ENCODE data around the gene NUP210.
A peak's percentile ranks its signal among the peaks of the same experiment; 100 is the strongest.

The NUP210 gene

DNA sequence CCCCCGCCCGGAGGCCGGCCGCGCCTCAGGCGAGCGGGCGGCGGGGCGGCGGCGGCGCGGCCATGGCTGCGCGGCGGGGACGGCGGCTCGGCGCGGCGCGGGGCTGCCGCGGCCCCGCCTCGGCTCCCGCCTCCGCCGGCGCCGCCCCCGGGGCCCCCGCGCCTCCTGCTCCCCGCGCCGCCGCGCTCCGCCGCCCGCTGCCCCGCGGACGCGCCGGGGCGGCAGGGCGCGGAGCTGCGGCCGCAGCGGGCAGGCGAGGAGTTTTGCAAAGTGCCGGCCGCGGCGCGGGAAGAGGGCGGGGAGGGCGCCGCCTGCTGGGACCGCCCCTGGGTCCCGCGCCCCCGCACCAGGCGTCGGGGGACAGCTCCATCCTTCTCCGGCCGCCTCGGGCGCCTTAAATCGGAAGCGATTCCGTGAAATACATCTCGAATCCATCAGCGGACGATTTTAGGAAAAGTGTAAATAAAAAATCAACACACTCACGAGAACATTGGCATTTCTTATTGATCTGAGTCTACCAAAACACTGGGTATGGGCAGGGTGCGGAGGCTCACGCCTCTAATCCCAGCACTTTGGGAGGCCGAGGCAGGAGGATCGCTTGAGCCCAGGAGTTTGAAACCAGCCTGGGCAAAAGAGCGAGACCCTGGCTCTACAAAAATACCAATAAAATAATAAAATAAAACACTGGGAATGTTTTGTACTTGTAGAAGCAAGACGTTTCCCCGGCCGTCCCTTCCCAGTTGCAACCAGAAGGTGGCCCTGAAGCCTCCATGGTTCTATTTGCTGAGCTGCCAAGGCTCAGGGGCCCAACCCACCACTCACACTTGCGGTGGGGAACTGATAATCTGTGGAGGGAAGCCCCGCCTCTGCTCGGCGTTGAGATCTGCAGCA lies 136.9 kb downstream of the NUP210 start:
- H3K9me3 ChIP-seq (ENCODE audit: insufficient read depth, low read length): peaks cover 27% of the 10 kb centered on the region
- H3K4me1 ChIP-seq (ENCODE audit: insufficient read depth, insufficient read length): peaks cover 8% of the 10 kb centered on the region
- peaks cover 18% of the 10 kb centered on the region for H3K27me3 ChIP-seq (ENCODE audit: insufficient read depth, insufficient read length)
- H3K36me3 ChIP-seq (ENCODE audit: insufficient read depth, insufficient read length, low read length): no peaks in the 10 kb centered on the region
- TF ChIP-seq SUZ12 (IDR thresholded peaks at IDR 0.05; ENCODE audit: extremely low read depth, insufficient read depth, insufficient read length): no peak
- TF ChIP-seq ZNF274 (IDR thresholded peaks at IDR 0.05; ENCODE audit: low read depth, low read length): no peak
- no peak for TF ChIP-seq YY1 (IDR thresholded peaks at IDR 0.05; ENCODE audit: insufficient read depth, insufficient read length)
- peak; percentile 68 for DNase-seq (ENCODE audit: low read depth, low spot score)
- H3K9ac ChIP-seq (ENCODE audit: insufficient read length, low read depth): peak overlapping the region; percentile 57
- peak overlapping the region; percentile 66 for H3K4me3 ChIP-seq (ENCODE audit: insufficient read length, low read depth)

DNA sequence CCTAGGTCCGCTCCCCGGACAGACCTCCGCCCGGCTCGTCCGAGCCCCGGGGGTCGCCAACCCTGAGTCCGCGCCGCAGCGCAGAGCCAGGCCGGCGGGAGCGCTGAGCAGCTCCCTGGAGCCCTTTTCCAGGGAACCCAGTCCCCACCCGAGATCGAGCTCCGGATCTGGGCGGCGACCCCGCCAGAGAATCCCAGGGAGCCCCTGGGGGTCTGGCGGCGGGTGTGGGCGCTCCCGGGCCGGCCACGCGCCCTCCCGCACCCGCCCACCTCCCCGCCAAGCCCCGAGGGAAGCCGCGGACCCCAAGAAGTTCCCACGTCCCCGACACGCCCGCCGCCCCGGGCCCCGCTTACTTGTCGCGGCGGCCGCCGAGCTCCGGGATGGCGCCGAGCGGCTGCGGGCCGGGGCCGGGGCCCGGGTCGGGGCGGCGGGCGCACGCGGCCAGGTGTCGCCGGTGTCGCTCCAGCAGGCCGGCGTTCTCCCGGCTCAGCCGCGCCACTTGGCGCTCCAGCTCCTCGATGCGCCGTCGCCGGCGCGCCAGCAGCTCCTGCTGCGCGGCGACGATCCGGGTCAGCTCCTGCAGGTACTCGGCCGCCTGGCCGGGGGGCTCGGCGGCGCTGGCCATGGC lies 137.7 kb downstream of the NUP210 start:
- Histone ChIP-seq H3K4me1 (ENCODE audit: insufficient read depth, insufficient read length) (peaks cover 15% of the 10 kb centered on the region), H3K36me3 (ENCODE audit: insufficient read depth, insufficient read length, low read length) (no peaks in the 10 kb centered on the region), H3K9ac (ENCODE audit: insufficient read length, low read depth) (peak overlapping the region; percentile 83), H3K9me3 (ENCODE audit: insufficient read depth, low read length) (peaks cover 23% of the 10 kb centered on the region), H3K27me3 (ENCODE audit: insufficient read depth, insufficient read length) (peaks cover 18% of the 10 kb centered on the region), H3K4me3 (ENCODE audit: insufficient read length, low read depth) (peak overlapping the region; percentile 66)
- no peak for DNase-seq (ENCODE audit: low read depth, low spot score)
- no peak for TF ChIP-seq SUZ12 (IDR thresholded peaks at IDR 0.05; ENCODE audit: extremely low read depth, insufficient read depth, insufficient read length)
- no peak for TF ChIP-seq ZNF274 (IDR thresholded peaks at IDR 0.05; ENCODE audit: low read depth, low read length)
- no peak for TF ChIP-seq YY1 (IDR thresholded peaks at IDR 0.05; ENCODE audit: insufficient read depth, insufficient read length)

DNA sequence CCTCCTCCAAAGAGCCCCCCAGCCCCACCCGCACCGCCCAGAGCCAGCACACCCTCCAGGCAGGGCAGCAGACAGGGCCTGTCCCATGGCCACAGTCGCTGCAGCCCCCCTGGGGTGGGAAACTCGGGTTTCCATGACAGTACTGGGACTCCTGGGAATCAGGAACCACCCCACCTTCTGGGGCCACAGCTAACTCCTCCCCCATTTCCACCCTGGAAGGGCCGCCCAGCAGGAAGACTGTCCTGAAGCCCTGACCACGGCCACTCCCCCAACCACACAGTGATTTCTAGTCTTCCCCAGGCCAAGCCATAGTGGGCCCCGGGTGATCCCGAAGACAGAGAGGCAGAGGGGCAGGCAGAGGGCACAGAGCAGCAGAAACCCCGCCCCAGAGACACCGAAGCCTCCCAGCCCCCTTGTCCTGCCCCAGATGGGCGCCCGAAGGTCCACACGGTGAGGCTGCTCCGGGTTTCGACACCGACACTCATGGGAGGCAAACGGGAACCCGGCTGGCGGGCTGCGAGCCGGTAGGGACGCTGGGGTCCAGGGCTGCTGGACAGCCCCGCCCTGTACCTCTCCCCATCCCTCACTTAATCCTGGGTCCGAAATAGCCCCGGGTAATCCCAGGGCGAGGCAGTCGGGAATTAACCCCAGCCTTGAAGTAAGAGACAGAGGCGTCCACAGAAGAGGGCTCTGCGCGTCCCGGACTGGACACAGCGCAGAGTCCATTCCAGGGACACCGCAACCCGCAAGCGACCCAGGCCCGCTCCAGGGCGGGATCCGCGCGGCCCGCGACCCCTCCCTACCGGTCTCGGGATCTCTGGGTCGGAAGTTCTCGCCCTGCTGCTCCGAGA lies 138.4 kb downstream of the NUP210 start:
- Histone ChIP-seq H3K36me3 (ENCODE audit: insufficient read depth, insufficient read length, low read length) (no peaks in the 10 kb centered on the region), H3K4me1 (ENCODE audit: insufficient read depth, insufficient read length) (peaks cover 16% of the 10 kb centered on the region), H3K9me3 (ENCODE audit: insufficient read depth, low read length) (peaks cover 16% of the 10 kb centered on the region), H3K27me3 (ENCODE audit: insufficient read depth, insufficient read length) (peaks cover 18% of the 10 kb centered on the region), H3K9ac (ENCODE audit: insufficient read length, low read depth) (peak overlapping the region; percentile 83), H3K4me3 (ENCODE audit: insufficient read length, low read depth) (peak overlapping the region; percentile 66)
- no peak for DNase-seq (ENCODE audit: low read depth, low spot score)
- TF ChIP-seq ZNF274 (IDR thresholded peaks at IDR 0.05; ENCODE audit: low read depth, low read length) (no peak), SUZ12 (IDR thresholded peaks at IDR 0.05; ENCODE audit: extremely low read depth, insufficient read depth, insufficient read length) (no peak), YY1 (IDR thresholded peaks at IDR 0.05; ENCODE audit: insufficient read depth, insufficient read length) (no peak)

DNA sequence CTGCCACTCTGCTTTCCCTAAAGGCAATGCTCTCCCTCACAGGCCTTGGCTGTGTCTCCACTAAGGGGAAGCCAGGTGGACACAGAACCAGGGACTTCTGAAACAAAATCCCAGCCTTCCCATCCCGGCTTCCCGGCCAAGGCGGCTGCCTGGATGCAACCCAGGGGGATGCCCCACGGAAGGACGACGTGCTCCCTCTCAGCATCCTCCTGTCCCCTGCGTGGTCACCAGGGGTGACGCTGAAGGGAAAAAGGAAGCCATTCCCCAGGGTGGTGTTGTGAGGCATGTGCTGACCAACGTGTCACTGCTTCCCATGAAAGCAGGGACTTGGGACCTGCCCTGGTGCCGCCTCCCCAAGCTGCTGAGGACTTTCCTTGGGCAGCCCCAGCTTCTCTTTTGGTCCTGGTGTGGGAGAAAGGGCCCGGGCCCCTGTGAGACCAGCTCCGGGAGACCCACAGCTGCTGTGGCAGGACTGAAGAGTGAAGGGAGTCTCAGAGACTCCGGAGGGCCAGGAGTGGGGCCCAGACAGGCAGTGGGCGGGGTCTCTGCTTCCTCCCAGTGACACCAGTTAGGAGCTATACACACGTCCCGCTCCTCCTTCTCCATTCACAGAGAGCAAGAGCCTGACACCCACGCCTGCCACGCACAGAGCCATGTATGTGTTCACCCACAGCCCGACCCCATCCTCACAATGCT lies 139.2 kb downstream of the NUP210 start:
- Histone ChIP-seq H3K4me1 (ENCODE audit: insufficient read depth, insufficient read length) (peaks cover 20% of the 10 kb centered on the region), H3K4me3 (ENCODE audit: insufficient read length, low read depth) (peak overlapping the region; percentile 66), H3K27me3 (ENCODE audit: insufficient read depth, insufficient read length) (peaks cover 18% of the 10 kb centered on the region), H3K36me3 (ENCODE audit: insufficient read depth, insufficient read length, low read length) (no peaks in the 10 kb centered on the region), H3K9me3 (ENCODE audit: insufficient read depth, low read length) (peaks cover 10% of the 10 kb centered on the region; the same call in 1 of the 2 replicates), H3K9ac (ENCODE audit: insufficient read length, low read depth) (peak overlapping the region; percentile 62)
- TF ChIP-seq SUZ12 (IDR thresholded peaks at IDR 0.05; ENCODE audit: extremely low read depth, insufficient read depth, insufficient read length): no peak
- no peak for TF ChIP-seq YY1 (IDR thresholded peaks at IDR 0.05; ENCODE audit: insufficient read depth, insufficient read length)
- TF ChIP-seq ZNF274 (IDR thresholded peaks at IDR 0.05; ENCODE audit: low read depth, low read length): no peak
- DNase-seq (ENCODE audit: low read depth, low spot score): no peak

DNA sequence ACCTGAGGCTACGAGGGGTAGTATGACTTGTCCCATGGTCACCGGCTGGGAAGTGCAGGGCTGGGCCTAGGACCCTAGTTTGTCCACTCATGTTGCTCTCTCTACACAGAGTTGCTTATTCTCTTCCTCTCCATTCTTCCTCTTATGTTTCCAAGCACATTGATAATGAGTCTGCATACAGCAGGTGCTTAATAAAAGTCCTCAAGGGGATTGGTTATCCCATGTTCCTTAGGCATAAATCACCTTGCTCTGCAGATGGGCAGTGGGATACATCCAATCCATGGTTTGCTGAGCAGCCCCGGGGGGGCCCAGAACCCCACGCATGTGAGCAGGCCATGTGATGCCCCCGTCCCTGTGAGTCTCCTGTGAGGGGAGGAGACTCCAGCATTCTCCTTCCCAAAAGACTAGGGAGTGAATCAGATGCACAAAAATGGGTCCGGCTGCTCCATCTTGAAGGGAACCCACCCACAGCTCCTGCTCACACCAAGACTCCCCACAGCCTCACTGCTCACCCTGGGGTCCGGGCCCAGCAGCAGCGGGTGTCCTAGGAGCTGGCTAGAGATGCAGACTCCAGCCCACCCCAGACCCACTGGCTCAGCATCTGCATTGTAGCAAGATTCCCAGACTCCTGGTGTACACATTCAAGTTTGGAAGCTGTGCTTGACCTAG lies 139.9 kb downstream of the NUP210 start:
- Histone ChIP-seq H3K4me3 (ENCODE audit: insufficient read length, low read depth) (no peak overlapping the region), H3K9ac (ENCODE audit: insufficient read length, low read depth) (no peak overlapping the region), H3K4me1 (ENCODE audit: insufficient read depth, insufficient read length) (peaks cover 20% of the 10 kb centered on the region), H3K36me3 (ENCODE audit: insufficient read depth, insufficient read length, low read length) (no peaks in the 10 kb centered on the region), H3K27me3 (ENCODE audit: insufficient read depth, insufficient read length) (peaks cover 18% of the 10 kb centered on the region), H3K9me3 (ENCODE audit: insufficient read depth, low read length) (peaks cover 10% of the 10 kb centered on the region; the same call in 1 of the 2 replicates)
- no peak for DNase-seq (ENCODE audit: low read depth, low spot score)
- TF ChIP-seq ZNF274 (IDR thresholded peaks at IDR 0.05; ENCODE audit: low read depth, low read length) (no peak), SUZ12 (IDR thresholded peaks at IDR 0.05; ENCODE audit: extremely low read depth, insufficient read depth, insufficient read length) (no peak), YY1 (IDR thresholded peaks at IDR 0.05; ENCODE audit: insufficient read depth, insufficient read length) (no peak)

DNA sequence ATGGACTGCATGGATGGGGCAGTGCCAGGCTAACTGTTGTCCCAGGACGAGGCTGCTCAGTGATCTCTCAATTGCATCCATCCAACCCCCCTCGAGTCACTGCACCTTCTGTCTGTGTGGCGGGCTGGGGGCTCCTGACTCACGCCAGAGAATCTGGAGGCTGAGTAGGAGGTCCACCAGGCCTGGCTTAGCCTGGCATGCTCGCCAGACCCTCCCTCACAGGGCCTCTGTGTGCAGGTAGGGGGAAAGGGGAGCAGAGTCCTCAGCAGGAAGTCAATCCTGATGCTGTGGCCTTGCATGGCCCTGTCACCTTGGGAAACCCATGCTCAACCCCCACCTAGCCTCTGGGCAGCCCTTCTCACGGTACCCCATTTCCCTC lies 140.6 kb downstream of the NUP210 start:
- peaks cover 20% of the 10 kb centered on the region for H3K4me1 ChIP-seq (ENCODE audit: insufficient read depth, insufficient read length)
- no peak overlapping the region for H3K4me3 ChIP-seq (ENCODE audit: insufficient read length, low read depth)
- peaks cover 7% of the 10 kb centered on the region; the same call in 1 of the 2 replicates for H3K9me3 ChIP-seq (ENCODE audit: insufficient read depth, low read length)
- no peak for TF ChIP-seq ZNF274 (IDR thresholded peaks at IDR 0.05; ENCODE audit: low read depth, low read length)
- TF ChIP-seq YY1 (IDR thresholded peaks at IDR 0.05; ENCODE audit: insufficient read depth, insufficient read length): no peak
- TF ChIP-seq SUZ12 (IDR thresholded peaks at IDR 0.05; ENCODE audit: extremely low read depth, insufficient read depth, insufficient read length): no peak
- no peak overlapping the region for H3K9ac ChIP-seq (ENCODE audit: insufficient read length, low read depth)
- no peaks in the 10 kb centered on the region for H3K36me3 ChIP-seq (ENCODE audit: insufficient read depth, insufficient read length, low read length)
- H3K27me3 ChIP-seq (ENCODE audit: insufficient read depth, insufficient read length): peaks cover 13% of the 10 kb centered on the region
- no peak for DNase-seq (ENCODE audit: low read depth, low spot score)
